Ovary (tissue), 3 donors: ENCODE results near the gene ZMYND8.

Experiments
- EP300 ChIP-seq: sonication (generic); formaldehyde crosslinking; IDR thresholded peaks from one replicate; pipeline ENCODE4 v1.6.1; 2017; ENCODE audit warnings: antibody characterized with exemption
- POLR2A ChIP-seq: fragments of 450-650 bp; IDR thresholded peaks from one replicate; pipeline ENCODE4 v1.6.1; 2017; ENCODE audit warnings: antibody characterized with exemption, mild to moderate bottlenecking, moderate library complexity
- TF ChIP-seq, protein P1 (sequence below), 3 donors: fragments of 450-650 bp in 2 of 3; fragments of 200-600 bp in 1 of 3; IDR thresholded peaks; one replicate each; pipeline versions ENCODE4 v1.5.1 to v1.8.0; 2016 to 2022; ENCODE audit warnings: antibody characterized with exemption in 3 of 3, mild to moderate bottlenecking in 1 of 3
- donor health status: DM: no; HTN: no; CAD: no.

GRCh38 chr20:47353692-47354463, 2.6 kb downstream of the ZMYND8 start:
- TF ChIP-seq, protein P1, sequence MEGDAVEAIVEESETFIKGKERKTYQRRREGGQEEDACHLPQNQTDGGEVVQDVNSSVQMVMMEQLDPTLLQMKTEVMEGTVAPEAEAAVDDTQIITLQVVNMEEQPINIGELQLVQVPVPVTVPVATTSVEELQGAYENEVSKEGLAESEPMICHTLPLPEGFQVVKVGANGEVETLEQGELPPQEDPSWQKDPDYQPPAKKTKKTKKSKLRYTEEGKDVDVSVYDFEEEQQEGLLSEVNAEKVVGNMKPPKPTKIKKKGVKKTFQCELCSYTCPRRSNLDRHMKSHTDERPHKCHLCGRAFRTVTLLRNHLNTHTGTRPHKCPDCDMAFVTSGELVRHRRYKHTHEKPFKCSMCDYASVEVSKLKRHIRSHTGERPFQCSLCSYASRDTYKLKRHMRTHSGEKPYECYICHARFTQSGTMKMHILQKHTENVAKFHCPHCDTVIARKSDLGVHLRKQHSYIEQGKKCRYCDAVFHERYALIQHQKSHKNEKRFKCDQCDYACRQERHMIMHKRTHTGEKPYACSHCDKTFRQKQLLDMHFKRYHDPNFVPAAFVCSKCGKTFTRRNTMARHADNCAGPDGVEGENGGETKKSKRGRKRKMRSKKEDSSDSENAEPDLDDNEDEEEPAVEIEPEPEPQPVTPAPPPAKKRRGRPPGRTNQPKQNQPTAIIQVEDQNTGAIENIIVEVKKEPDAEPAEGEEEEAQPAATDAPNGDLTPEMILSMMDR (IDR thresholded peaks at IDR 0.05): no peak
- TF ChIP-seq POLR2A (no peak), EP300 (no peak)
